ENCODE data around the gene SNCAIP. TPM values are rescaled to one million over a fixed set of nuclear protein-coding genes. Genes with fewer than 3 reads are reported as not detected.

SNCAIP gene
- total RNA-seq, 1 donor from 2014 or later: 1.7 TPM

Other genes starting within 250 kb of the SNCAIP start
- gene LOX, start 234.0 kb upstream of the SNCAIP start, total RNA-seq: 6.0 TPM
- gene ZNF474, start 182.7 kb upstream of the SNCAIP start, total RNA-seq: not detected

All from left ventricle myocardium superior (tissue), 1 donor.